Fibroblast of skin of right quadriceps (primary cell): ENCODE measurements around the gene STK32C.

Experiments
- DNase-seq: peaks from one replicate; pipeline ENCODE4 v3.0.0-alpha.2; 2013

Gene STK32C

GRCh38 chr10:132178672-132179545, 128.8 kb downstream of the STK32C start:
- no peak for DNase-seq

- DNase-seq = no peak
Measured at GRCh38 chr10:132178046-132178445, 129.7 kb downstream of the STK32C start.

GRCh38 chr10:132176623-132177500, 130.9 kb downstream of the STK32C start:
- DNase-seq = no peak

- DNase-seq = no peak
Measured at GRCh38 chr10:132175907-132176581, 131.7 kb downstream of the STK32C start.

- DNase-seq = no peak
Measured at GRCh38 chr10:132175408-132175807, 132.3 kb downstream of the STK32C start.

- DNase-seq = no peak
Measured at GRCh38 chr10:132174237-132174636, 133.5 kb downstream of the STK32C start.

GRCh38 chr10:132173185-132173584, 134.6 kb downstream of the STK32C start:
- no peak for DNase-seq

- DNase-seq = no peak
Measured at GRCh38 chr10:132172091-132173066, 135.4 kb downstream of the STK32C start.

- no peak for DNase-seq
Measured at GRCh38 chr10:132170561-132171361, 137.0 kb downstream of the STK32C start.

GRCh38 chr10:132169766-132170560, 137.8 kb downstream of the STK32C start:
- DNase-seq = no peak

GRCh38 chr10:132169031-132169765, 138.6 kb downstream of the STK32C start:
- DNase-seq = no peak

GRCh38 chr10:132168571-132169030, 139.1 kb downstream of the STK32C start:
- DNase-seq = no peak

- no peak for DNase-seq
Measured at GRCh38 chr10:132167976-132168375, 139.8 kb downstream of the STK32C start.

GRCh38 chr10:132167041-132167674, 140.6 kb downstream of the STK32C start:
- DNase-seq = no peak

GRCh38 chr10:132166216-132166950, 141.4 kb downstream of the STK32C start:
- no peak for DNase-seq

- DNase-seq = no peak
Measured at GRCh38 chr10:132165416-132165980, 142.3 kb downstream of the STK32C start.

- no peak for DNase-seq
Measured at GRCh38 chr10:132164761-132165278, 142.9 kb downstream of the STK32C start.
